OCI-LY1 (cell line): ENCODE results near the gene PKIB.

Experiments used
- H2AFZ ChIP-seq: fragments of 200-600 bp; sonication (generic), shearing (Covaris generic); 2 replicates; pipeline ENCODE4 v1.6.0; 2014; ENCODE audit warnings: antibody characterized with exemption, mild to moderate bottlenecking, low read length
- H3F3A ChIP-seq: fragments of 200-600 bp; sonication (generic), shearing (Covaris generic); 2 replicates; pipeline ENCODE4 v1.6.0; 2014; ENCODE audit warnings: mild to moderate bottlenecking, antibody characterized with exemption, low read length, moderate library complexity; ENCODE audit not compliant: insufficient read depth
- H3K27ac ChIP-seq: fragments of 200-600 bp; sonication (generic); 2 replicates; pipeline ENCODE4 v1.5.1; 2014; ENCODE audit warnings: low read length, mixed run types, mild to moderate bottlenecking, low read depth; ENCODE audit not compliant: poor library complexity, severe bottlenecking
- H3K27me3 ChIP-seq: fragments of 200-600 bp; sonication (generic); 2 replicates; pipeline ENCODE4 v1.6.0; 2014; ENCODE audit warnings: antibody characterized with exemption, mild to moderate bottlenecking, low read length, moderate library complexity; ENCODE audit not compliant: insufficient read depth
- H3K36me3 ChIP-seq: fragments of 200-600 bp; sonication (generic); 2 replicates; pipeline ENCODE4 v1.6.1; 2014; ENCODE audit warnings: mild to moderate bottlenecking, antibody characterized with exemption, low read length, moderate library complexity, mixed read lengths; ENCODE audit not compliant: insufficient read depth
- H3K4me1 ChIP-seq: fragments of 200-600 bp; sonication (generic); 2 replicates; pipeline ENCODE4 v1.5.1; 2014; ENCODE audit warnings: mild to moderate bottlenecking, low read length, moderate library complexity; ENCODE audit not compliant: insufficient read depth, severe bottlenecking
- H3K4me2 ChIP-seq: fragments of 200-600 bp; sonication (generic), shearing (Covaris generic); 2 replicates; pipeline ENCODE4 v1.6.1; 2014; ENCODE audit warnings: low read length
- H3K4me3 ChIP-seq: fragments of 200-600 bp; sonication (generic); 2 replicates; pipeline ENCODE4 v1.5.1; 2014; ENCODE audit warnings: low read length, low read depth, mild to moderate bottlenecking, mixed read lengths; ENCODE audit not compliant: poor library complexity, severe bottlenecking
- H3K79me2 ChIP-seq: fragments of 200-600 bp; shearing (Covaris generic); 2 replicates; pipeline ENCODE4 v1.6.1; 2016; ENCODE audit warnings: mixed run types, low read length, mixed read lengths; ENCODE audit not compliant: insufficient read depth
- H3K9ac ChIP-seq: fragments of 200-600 bp; sonication (generic), shearing (Covaris generic); 2 replicates; pipeline ENCODE4 v1.6.1; 2014; ENCODE audit warnings: mild to moderate bottlenecking, low read length, mixed read lengths
- H3K9me2 ChIP-seq: fragments of 200-600 bp; sonication (generic), shearing (Covaris generic); 2 replicates; pipeline ENCODE4 v1.6.1; 2014; ENCODE audit warnings: low read depth, mild to moderate bottlenecking, low read length, mixed read lengths
- H3K9me3 ChIP-seq: fragments of 200-600 bp; shearing (Covaris generic); 2 replicates; pipeline ENCODE4 v1.6.1; 2014; ENCODE audit warnings: low read length, mixed read lengths
- H4K20me1 ChIP-seq: fragments of 200-600 bp; sonication (generic), shearing (Covaris generic); 2 replicates; pipeline ENCODE4 v1.6.0; 2016; ENCODE audit warnings: mild to moderate bottlenecking, low read length; ENCODE audit not compliant: insufficient read depth
- EZH2 ChIP-seq: fragments of 200-600 bp; sonication (generic), shearing (Covaris generic); IDR thresholded peaks from 2 replicates; pipeline ENCODE4 v1.8.0; 2017; ENCODE audit warnings: borderline replicate concordance, mixed run types, mild to moderate bottlenecking, antibody characterized with exemption, low read length, moderate library complexity, mixed read lengths
- TF ChIP-seq, protein P1 (sequence below): fragments of 200-600 bp; sonication (generic), shearing (Covaris generic); IDR thresholded peaks from 2 replicates; pipeline ENCODE4 v1.5.1; 2017; ENCODE audit warnings: mild to moderate bottlenecking, antibody characterized with exemption, low read length, moderate library complexity, mixed read lengths

Gene PKIB

DNA sequence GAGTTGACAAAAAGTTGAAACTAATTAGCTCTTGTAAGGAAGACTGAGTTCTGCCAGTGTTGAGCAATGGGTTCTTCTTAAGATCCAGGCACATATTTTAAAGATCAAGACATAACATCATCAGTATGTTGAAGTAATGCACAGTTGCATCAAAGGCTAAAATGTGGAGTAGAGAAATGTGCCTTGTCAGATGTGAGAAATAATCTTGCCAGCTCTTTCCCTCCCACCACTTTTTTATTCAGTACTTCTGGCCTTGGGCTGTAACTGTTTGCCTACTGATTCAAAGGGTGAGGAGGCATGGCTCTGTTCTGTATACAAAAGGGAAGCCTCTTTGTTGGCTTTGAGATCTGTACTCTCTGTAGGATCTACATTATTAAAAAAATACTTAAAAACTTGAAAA is 13.1 kb downstream of the PKIB start:
- H3K4me3 ChIP-seq: no peak overlapping the region
- H3K4me1 ChIP-seq: no peaks in the 10 kb centered on the region
- H3K4me2 ChIP-seq: no peak overlapping the region
- no peak overlapping the region for H2AFZ ChIP-seq
- no peaks in the 10 kb centered on the region for H3K79me2 ChIP-seq
- H4K20me1 ChIP-seq: no peaks in the 10 kb centered on the region
- H3F3A ChIP-seq: no peaks in the 10 kb centered on the region
- H3K27me3 ChIP-seq: no peaks in the 10 kb centered on the region
- no peak overlapping the region for H3K27ac ChIP-seq
- TF ChIP-seq EZH2: no peak
- TF ChIP-seq, protein P1, sequence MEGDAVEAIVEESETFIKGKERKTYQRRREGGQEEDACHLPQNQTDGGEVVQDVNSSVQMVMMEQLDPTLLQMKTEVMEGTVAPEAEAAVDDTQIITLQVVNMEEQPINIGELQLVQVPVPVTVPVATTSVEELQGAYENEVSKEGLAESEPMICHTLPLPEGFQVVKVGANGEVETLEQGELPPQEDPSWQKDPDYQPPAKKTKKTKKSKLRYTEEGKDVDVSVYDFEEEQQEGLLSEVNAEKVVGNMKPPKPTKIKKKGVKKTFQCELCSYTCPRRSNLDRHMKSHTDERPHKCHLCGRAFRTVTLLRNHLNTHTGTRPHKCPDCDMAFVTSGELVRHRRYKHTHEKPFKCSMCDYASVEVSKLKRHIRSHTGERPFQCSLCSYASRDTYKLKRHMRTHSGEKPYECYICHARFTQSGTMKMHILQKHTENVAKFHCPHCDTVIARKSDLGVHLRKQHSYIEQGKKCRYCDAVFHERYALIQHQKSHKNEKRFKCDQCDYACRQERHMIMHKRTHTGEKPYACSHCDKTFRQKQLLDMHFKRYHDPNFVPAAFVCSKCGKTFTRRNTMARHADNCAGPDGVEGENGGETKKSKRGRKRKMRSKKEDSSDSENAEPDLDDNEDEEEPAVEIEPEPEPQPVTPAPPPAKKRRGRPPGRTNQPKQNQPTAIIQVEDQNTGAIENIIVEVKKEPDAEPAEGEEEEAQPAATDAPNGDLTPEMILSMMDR: no peak
- H3K9ac ChIP-seq: no peak overlapping the region
- H3K36me3 ChIP-seq: no peaks in the 10 kb centered on the region
- no peaks in the 10 kb centered on the region for H3K9me3 ChIP-seq
- H3K9me2 ChIP-seq: no peaks in the 10 kb centered on the region

DNA sequence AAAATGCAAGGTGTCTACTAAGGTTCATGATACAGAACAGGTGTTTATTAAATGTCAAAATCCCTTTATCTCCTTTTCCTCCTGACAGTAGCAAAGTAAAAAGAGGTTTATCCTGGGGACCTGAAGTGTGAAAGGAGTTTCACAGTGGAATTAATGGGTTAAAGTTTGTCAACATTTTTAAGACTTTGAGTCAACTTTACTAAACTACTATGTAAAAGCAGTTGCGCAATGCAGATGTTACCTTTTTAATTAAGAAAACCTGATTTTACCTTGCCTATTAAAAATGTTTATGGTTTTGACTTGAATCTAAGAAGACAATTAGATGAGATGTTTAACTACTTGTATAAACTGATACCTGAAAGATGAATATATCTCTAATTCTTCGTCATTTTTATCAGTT is 14.6 kb downstream of the PKIB start:
- H3K9me2 ChIP-seq: no peaks in the 10 kb centered on the region
- H3K4me2 ChIP-seq: no peak overlapping the region
- H3F3A ChIP-seq: no peaks in the 10 kb centered on the region
- H3K4me1 ChIP-seq: no peaks in the 10 kb centered on the region
- no peaks in the 10 kb centered on the region for H3K9me3 ChIP-seq
- H3K36me3 ChIP-seq: no peaks in the 10 kb centered on the region
- H3K27ac ChIP-seq: no peak overlapping the region
- no peak overlapping the region for H3K4me3 ChIP-seq
- no peaks in the 10 kb centered on the region for H3K27me3 ChIP-seq
- TF ChIP-seq, protein P1: no peak
- TF ChIP-seq EZH2: no peak
- no peak overlapping the region for H2AFZ ChIP-seq
- H3K79me2 ChIP-seq: no peaks in the 10 kb centered on the region
- H4K20me1 ChIP-seq: no peaks in the 10 kb centered on the region
- H3K9ac ChIP-seq: no peak overlapping the region

DNA sequence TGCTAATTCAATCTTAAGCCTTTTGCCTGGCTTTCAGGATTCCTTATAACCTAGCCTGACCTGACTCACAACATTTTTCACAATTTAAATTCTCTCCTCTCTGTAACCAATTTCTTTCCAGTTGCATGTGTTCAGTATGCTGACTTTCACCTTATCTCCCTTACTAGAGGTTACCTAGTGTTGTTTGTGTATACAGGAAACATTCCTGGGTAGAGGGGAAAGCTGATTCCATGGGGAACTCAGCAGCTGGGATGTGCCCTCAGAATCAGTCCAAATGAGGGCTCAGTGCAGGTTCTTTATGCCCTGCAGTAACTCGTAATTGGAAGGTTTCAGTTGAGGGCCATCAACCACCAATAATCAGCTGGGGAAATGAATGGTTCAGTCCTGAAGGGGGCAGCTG is 18.5 kb downstream of the PKIB start:
- Histone ChIP-seq H3K36me3 (no peaks in the 10 kb centered on the region), H3K4me1 (no peaks in the 10 kb centered on the region), H3F3A (no peaks in the 10 kb centered on the region), H3K4me3 (no peak overlapping the region), H3K9me3 (no peaks in the 10 kb centered on the region), H3K27me3 (no peaks in the 10 kb centered on the region), H3K9ac (no peak overlapping the region), H3K27ac (no peak overlapping the region), H3K9me2 (no peaks in the 10 kb centered on the region), H3K4me2 (no peak overlapping the region), H3K79me2 (no peaks in the 10 kb centered on the region), H4K20me1 (no peaks in the 10 kb centered on the region), H2AFZ (no peak overlapping the region)
- TF ChIP-seq, protein P1: no peak
- TF ChIP-seq EZH2: no peak
